Endodermal cell (in vitro differentiated cells): Measurements from ENCODE around the gene RSRC2. TPM values are rescaled to one million over a fixed set of nuclear protein-coding genes. Genes with fewer than 3 reads are reported as not detected.
"Not testable (repeated sequence)": the region's sequence is repeated elsewhere in the genome, so short reads cannot be mapped to it uniquely, and the experiment has no call there.

ENCODE experiments used
- DNase-seq: peaks from one replicate; pipeline ENCODE4 v3.0.0-alpha.2; 2017
- H3K27ac ChIP-seq: 2 replicates; pipeline ENCODE4 v1.5.1; 2013; ENCODE audit warnings: mild to moderate bottlenecking, low read depth, low read length, moderate library complexity
- H3K27me3 ChIP-seq: 2 replicates; pipeline ENCODE4 v1.6.1; 2013; ENCODE audit warnings: mild to moderate bottlenecking, low read length, moderate library complexity; ENCODE audit not compliant: insufficient read depth, control insufficient read depth, poor library complexity, severe bottlenecking
- H3K36me3 ChIP-seq: 2 replicates; pipeline ENCODE4 v1.7.0; 2013; ENCODE audit warnings: mild to moderate bottlenecking, low read length, moderate library complexity; ENCODE audit not compliant: control insufficient read depth, insufficient read depth
- H3K4me1 ChIP-seq: one replicate; pipeline ENCODE4 v1.7.0; 2013; ENCODE audit warnings: low read length; ENCODE audit not compliant: control insufficient read depth, insufficient read depth
- H3K4me3 ChIP-seq: 2 replicates; pipeline ENCODE4 v1.5.1; 2013; ENCODE audit warnings: mild to moderate bottlenecking, low read length, moderate library complexity
- H3K9ac ChIP-seq: 2 replicates; pipeline ENCODE4 v1.6.1; 2013; ENCODE audit warnings: mild to moderate bottlenecking, low read length, moderate library complexity; ENCODE audit not compliant: poor library complexity, severe bottlenecking; ENCODE audit errors: extremely low read depth
- H3K9me3 ChIP-seq: 2 replicates; pipeline ENCODE4 v1.6.1; 2013; ENCODE audit warnings: mild to moderate bottlenecking, low read length, moderate library complexity; ENCODE audit not compliant: control insufficient read depth
- H3K27ac Mint-ChIP-seq: 2 replicates; pipeline ENCODE4 v1.8.0; 2020; ENCODE audit warnings: mixed read lengths
- H3K27me3 Mint-ChIP-seq: 2 replicates; pipeline ENCODE4 v1.8.0; 2021; ENCODE audit warnings: mild to moderate bottlenecking, mixed read lengths; ENCODE audit not compliant: insufficient read depth
- H3K36me3 Mint-ChIP-seq: 2 replicates; pipeline ENCODE4 v1.8.0; 2020; ENCODE audit warnings: low read depth, mixed read lengths
- H3K4me1 Mint-ChIP-seq: 2 replicates; pipeline ENCODE4 v1.8.0; 2020; ENCODE audit warnings: mixed read lengths
- H3K4me3 Mint-ChIP-seq: 2 replicates; pipeline ENCODE4 v1.8.0; 2020; ENCODE audit warnings: mild to moderate bottlenecking, moderate library complexity, mixed read lengths
- H3K9me3 Mint-ChIP-seq: 2 replicates; pipeline ENCODE4 v1.8.0; 2020; ENCODE audit warnings: mild to moderate bottlenecking, mixed read lengths
- WGBS, 2 experiments: methylation state at CpG; one replicate each; pipeline versions ENCODE4 v1.1.5 to v1.1.7; 2013; ENCODE audit warnings: missing lambda C conversion rate in 2 of 2, mixed read lengths in 1 of 2; ENCODE audit not compliant: insufficient coverage in 1 of 2, insufficient read length in 1 of 2; 5-methylcytosine and 5-hydroxymethylcytosine counted together
- total RNA-seq, 2 donors: library from RNA; stranded (reverse); fragmentation: NEBNext Ultra II Directional in 1 of 2; extraction: Animal tissue kit (Norgen Biotek cat#: 25700) in 1 of 2; gene quantifications; 2 replicates in 1 of 2; 3 replicates in 1 of 2; pipeline ENCODE4 v1.2.1, GENCODE V29; 2021
- TF ChIP-seq, protein P1 (sequence below): fragments of 200-600 bp; sonication (generic); conservative IDR thresholded peaks from 2 replicates; pipeline ENCODE4 v1.5.0; 2021; ENCODE audit warnings: antibody characterized with exemption, mild to moderate bottlenecking

RSRC2 gene
- total RNA-seq, 2 donors from 2014 or later, result 88.1 to 111 TPM

DNA sequence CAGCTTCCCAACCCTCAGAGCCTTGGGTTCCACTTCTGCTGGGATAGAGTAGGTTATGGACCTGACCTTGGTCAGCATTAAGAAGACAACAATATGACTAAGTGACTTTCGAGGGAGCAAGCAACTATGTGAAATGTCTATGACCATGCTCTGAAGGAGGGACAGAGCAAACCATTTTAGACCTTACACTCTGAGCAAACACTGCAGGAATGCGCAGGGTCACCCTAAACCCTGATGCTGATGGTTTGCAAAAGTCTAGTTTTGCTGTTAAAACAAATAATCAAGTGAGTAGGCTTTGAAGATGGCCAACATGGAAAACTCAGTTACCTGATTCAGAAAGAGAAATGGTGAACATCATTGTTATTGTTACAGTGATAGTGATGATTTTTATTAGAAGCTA is 34.7 kb downstream of the RSRC2 start:
- H3K27me3 Mint-ChIP-seq, result no peaks in the 10 kb centered on the region
- no peaks in the 10 kb centered on the region for H3K9me3 Mint-ChIP-seq
- no peaks in the 10 kb centered on the region for H3K27me3 ChIP-seq
- no peak overlapping the region for H3K4me3 ChIP-seq
- H3K4me3 Mint-ChIP-seq, result no peak overlapping the region
- H3K4me1 ChIP-seq, result no peaks in the 10 kb centered on the region
- H3K27ac ChIP-seq, result no peak overlapping the region
- no peak overlapping the region for H3K27ac Mint-ChIP-seq
- H3K36me3 ChIP-seq, result peaks cover 75% of the 10 kb centered on the region
- 95 to 100% methylated on average over 2 of the region's 2 CpGs for WGBS, 2 experiments
- peaks cover 51% of the 10 kb centered on the region for H3K36me3 Mint-ChIP-seq
- H3K9me3 ChIP-seq, result no peaks in the 10 kb centered on the region
- TF ChIP-seq, protein P1, sequence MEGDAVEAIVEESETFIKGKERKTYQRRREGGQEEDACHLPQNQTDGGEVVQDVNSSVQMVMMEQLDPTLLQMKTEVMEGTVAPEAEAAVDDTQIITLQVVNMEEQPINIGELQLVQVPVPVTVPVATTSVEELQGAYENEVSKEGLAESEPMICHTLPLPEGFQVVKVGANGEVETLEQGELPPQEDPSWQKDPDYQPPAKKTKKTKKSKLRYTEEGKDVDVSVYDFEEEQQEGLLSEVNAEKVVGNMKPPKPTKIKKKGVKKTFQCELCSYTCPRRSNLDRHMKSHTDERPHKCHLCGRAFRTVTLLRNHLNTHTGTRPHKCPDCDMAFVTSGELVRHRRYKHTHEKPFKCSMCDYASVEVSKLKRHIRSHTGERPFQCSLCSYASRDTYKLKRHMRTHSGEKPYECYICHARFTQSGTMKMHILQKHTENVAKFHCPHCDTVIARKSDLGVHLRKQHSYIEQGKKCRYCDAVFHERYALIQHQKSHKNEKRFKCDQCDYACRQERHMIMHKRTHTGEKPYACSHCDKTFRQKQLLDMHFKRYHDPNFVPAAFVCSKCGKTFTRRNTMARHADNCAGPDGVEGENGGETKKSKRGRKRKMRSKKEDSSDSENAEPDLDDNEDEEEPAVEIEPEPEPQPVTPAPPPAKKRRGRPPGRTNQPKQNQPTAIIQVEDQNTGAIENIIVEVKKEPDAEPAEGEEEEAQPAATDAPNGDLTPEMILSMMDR, result no peak
- H3K9ac ChIP-seq, result no peak overlapping the region
- no peak for DNase-seq
- H3K4me1 Mint-ChIP-seq, result no peaks in the 10 kb centered on the region

DNA sequence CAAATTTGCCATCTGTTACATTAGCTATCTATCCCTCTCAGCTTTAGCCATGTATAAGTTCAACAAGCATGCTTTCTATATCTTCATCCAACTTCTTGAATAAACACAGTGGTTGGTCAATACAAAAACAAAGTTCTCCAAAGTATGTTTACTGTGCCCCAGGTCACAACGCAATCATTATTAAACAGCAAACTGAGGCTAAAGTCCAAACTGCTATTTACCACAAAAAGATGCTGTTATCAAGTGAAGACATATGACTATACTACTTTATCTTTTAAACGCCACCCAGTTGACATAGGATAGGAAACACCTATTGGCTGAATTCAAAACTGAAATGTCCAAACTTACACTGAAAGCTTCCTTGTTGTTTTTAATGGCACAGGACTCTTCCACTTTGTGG is 37.7 kb downstream of the RSRC2 start:
- H3K27me3 Mint-ChIP-seq, result no peaks in the 10 kb centered on the region
- Histone ChIP-seq H3K27me3 (no peaks in the 10 kb centered on the region), H3K9ac (no peak overlapping the region), H3K27ac (no peak overlapping the region), H3K4me3 (no peak overlapping the region), H3K4me1 (no peaks in the 10 kb centered on the region), H3K9me3 (no peaks in the 10 kb centered on the region), H3K36me3 (peaks cover 77% of the 10 kb centered on the region)
- H3K27ac Mint-ChIP-seq, result no peak overlapping the region
- peaks cover 58% of the 10 kb centered on the region for H3K36me3 Mint-ChIP-seq
- H3K9me3 Mint-ChIP-seq, result no peaks in the 10 kb centered on the region
- WGBS, 2 experiments, result 92 to 97% methylated on average over 2 of the region's 2 CpGs
- H3K4me3 Mint-ChIP-seq, result no peak overlapping the region
- DNase-seq, result no peak
- no peaks in the 10 kb centered on the region for H3K4me1 Mint-ChIP-seq
- TF ChIP-seq, protein P1, result no peak

DNA sequence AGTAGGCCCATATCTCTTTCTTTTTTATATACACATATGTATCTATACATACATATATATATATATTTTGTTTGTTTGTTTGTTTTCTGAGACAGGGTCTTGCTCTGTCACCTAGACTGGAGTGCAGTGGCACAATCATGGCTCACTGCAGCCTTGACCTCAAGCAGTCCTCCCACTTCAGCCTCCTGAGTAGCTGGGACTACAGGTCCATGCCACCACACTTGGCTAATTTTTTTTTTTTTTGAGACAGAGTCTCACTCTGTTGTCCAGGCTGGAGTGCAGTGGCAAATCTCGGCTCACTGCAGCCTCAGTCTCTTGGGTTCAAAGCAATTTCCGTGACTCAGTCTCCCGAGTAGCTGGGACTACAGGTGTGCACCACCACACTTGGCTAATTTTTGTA is 38.9 kb downstream of the RSRC2 start:
- not testable (repeated sequence) for H3K4me1 Mint-ChIP-seq, H3K4me3 ChIP-seq, H3K27me3 ChIP-seq, H3K9me3 Mint-ChIP-seq, H3K4me3 Mint-ChIP-seq, H3K27ac Mint-ChIP-seq, H3K9ac ChIP-seq, H3K4me1 ChIP-seq, H3K27ac ChIP-seq, H3K27me3 Mint-ChIP-seq, H3K9me3 ChIP-seq, DNase-seq
- H3K36me3 ChIP-seq, result peaks cover 82% of the 10 kb centered on the region
- H3K36me3 Mint-ChIP-seq, result peaks cover 66% of the 10 kb centered on the region
- WGBS, 2 experiments, result 91 to 98% methylated on average over 3 of the region's 3 CpGs

DNA sequence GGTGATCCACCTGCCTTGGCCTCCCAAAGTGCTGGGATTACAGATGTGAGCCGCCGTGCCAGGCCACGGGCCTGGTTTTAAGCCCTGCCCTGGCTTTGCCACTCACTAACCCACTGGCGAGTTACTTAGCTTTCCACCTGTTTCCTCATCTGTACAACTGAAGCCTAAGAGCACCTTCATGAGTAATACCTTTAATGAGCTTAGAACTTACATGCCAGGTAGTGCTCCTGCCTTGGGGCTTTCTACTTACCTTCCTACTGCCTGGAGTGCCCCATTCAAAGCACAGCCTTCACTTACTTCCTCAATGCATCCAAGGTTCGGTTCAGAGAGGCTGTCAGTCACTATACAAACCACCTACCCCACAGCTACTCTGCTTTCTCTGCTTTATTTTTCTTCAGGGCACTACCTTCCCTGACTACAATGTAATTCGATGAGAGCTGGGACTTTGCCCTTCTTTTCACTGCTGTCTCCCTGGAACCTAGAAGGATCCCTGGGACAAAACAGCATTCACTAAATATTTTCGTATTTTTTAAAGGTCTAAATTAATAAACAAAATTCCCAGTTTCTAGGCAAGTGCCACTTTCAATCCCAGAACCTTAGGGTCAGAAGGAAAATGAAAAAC is 39.8 kb downstream of the RSRC2 start:
- WGBS, 2 experiments, result 93 to 100% methylated on average over 7 of the region's 7 CpGs
- Histone ChIP-seq H3K27me3 (no peaks in the 10 kb centered on the region), H3K4me1 (no peaks in the 10 kb centered on the region), H3K9me3 (no peaks in the 10 kb centered on the region), H3K9ac (no peak overlapping the region), H3K4me3 (no peak overlapping the region), H3K36me3 (peaks cover 82% of the 10 kb centered on the region), H3K27ac (no peak overlapping the region)
- Mint-ChIP-seq H3K4me1 (no peaks in the 10 kb centered on the region), H3K36me3 (peaks cover 61% of the 10 kb centered on the region), H3K4me3 (no peak overlapping the region), H3K27me3 (no peaks in the 10 kb centered on the region), H3K9me3 (no peaks in the 10 kb centered on the region), H3K27ac (no peak overlapping the region)
- TF ChIP-seq, protein P1, result no peak
- DNase-seq, result no peak

DNA sequence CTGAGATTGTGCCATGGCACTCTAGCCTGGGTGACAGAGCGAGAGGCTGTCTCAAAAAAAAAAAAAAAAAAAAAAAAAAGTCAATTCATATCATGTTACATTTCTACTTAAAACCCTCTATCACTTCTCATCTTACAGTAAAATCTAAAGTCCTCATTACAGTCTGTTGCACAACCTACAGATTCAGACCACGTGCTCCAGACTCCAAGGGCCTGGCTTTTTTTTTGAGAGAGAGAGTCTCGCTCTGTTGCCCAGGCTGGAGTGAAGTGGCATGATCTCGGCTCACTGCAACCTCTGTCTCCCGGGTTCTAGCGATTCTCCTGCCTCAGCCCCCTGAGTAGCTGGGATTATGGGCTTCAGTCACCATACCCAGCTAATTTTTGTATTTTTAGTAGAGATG is 40.4 kb downstream of the RSRC2 start:
- not testable (repeated sequence) for H3K4me3 Mint-ChIP-seq, H3K9me3 ChIP-seq, H3K4me3 ChIP-seq, H3K9ac ChIP-seq, H3K27me3 Mint-ChIP-seq, H3K9me3 Mint-ChIP-seq, H3K27ac ChIP-seq, DNase-seq, H3K4me1 Mint-ChIP-seq, H3K27me3 ChIP-seq, H3K27ac Mint-ChIP-seq, H3K4me1 ChIP-seq
- peaks cover 83% of the 10 kb centered on the region for H3K36me3 ChIP-seq
- peaks cover 62% of the 10 kb centered on the region for H3K36me3 Mint-ChIP-seq
- WGBS, 2 experiments, result 96 to 100% methylated on average over 1 to 6 of the region's 6 CpGs
